HG03196 (cell line): ENCODE data around the gene E2F4.

Experiments
- ATAC-seq: cut with Tn5 transposase; IDR thresholded peaks from one replicate; pipeline ENCODE4 v1.9.1; 2021; ENCODE audit not compliant: unreplicated experiment

E2F4 gene

DNA sequence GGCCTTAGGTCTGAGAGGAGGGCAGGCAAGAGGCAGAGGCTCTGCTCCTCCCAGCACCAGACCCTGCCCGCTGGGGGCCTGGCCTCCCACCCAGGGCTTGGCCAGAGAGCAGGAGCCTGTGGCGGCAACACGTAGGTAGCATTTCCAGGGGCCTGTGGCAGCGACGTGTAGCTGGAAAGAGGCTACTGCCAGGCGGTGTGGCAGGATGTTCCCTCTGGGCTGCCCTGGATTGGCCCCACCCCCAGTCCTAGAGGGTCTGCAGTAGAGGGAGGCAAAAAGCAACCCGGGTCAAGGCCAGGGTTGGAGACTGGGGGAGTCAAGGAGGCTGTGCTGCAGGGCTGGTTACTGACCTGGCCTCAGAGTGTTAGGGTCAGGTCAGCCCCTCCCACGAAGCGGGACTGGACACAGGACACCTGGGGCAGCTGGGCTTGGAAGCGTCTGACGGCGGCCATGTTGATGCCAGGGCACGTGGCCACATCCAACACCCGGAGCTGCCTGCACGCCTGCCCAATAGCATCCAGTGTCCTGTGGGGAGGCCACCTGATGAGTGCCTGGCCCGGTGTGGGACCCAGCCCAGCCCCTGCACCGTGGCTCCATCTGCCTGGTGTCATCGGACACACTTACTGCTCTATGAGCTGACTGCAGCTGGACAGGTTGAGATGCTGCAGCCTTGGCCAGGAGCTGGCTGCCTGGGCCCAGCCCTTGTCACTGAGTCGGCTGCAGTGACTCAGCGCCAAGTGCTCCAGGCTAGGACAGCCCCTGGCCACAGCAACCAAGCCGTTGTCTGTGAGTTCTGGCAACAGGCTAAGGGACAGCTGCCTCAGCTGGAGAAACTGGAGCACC, 15.5 kb downstream of the E2F4 start:
- ATAC-seq = no peak

DNA sequence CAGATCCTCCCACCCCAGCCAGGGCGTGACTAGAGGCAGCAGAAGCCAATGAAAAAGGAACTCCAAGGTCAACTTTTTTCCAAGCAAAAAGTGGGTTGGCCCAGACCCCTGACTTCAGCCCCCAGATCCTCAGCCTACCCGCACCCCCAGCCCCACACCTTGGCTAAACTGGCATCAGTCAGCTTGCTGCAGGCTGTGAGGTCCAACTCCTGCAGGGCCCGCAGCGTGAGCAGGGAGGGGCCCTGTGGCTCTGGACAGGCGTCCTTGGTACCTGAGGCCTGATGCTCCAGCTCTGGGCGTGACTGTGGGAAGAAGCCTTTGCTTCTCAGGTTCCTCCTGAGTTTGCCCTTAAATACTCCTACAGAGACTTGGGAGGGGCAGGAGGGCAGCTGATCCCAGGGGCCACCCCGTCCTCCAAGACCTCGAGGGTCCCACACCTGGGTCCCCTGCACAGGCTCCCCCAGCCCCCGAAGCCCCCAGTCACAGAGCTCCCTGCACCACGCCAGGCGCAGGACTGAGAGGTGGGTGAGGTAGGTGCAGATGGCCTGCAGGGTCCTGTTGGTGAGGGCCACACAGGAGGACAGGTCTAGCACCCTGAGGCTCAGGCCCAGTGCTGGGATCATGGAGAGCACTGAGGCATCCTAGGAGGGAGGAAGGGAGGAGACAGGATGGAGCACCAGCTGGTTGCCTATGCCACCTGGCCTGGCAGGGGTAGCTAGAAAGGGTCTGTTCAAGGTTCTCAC, 16.4 kb downstream of the E2F4 start:
- no peak for ATAC-seq

DNA sequence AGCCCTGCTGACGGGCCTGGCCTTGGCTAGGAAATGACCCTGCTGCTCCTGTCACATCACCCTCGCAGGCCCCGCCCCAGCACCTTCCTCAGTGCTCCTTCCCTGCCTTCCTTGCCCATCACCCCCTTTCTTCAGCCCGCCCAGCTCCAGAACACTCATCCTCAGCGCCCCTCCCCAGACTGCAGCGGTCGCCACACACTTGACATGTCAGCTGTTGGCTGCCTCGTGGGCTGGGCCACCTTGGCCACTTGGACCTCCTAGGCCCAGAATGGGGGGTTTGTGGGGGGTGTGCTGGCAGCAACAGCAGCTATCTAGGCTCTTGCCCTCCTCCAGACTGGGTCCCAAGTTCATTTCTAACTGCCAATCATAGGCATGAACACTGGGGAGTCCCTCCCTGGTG, 17.6 kb downstream of the E2F4 start:
- no peak for ATAC-seq

DNA sequence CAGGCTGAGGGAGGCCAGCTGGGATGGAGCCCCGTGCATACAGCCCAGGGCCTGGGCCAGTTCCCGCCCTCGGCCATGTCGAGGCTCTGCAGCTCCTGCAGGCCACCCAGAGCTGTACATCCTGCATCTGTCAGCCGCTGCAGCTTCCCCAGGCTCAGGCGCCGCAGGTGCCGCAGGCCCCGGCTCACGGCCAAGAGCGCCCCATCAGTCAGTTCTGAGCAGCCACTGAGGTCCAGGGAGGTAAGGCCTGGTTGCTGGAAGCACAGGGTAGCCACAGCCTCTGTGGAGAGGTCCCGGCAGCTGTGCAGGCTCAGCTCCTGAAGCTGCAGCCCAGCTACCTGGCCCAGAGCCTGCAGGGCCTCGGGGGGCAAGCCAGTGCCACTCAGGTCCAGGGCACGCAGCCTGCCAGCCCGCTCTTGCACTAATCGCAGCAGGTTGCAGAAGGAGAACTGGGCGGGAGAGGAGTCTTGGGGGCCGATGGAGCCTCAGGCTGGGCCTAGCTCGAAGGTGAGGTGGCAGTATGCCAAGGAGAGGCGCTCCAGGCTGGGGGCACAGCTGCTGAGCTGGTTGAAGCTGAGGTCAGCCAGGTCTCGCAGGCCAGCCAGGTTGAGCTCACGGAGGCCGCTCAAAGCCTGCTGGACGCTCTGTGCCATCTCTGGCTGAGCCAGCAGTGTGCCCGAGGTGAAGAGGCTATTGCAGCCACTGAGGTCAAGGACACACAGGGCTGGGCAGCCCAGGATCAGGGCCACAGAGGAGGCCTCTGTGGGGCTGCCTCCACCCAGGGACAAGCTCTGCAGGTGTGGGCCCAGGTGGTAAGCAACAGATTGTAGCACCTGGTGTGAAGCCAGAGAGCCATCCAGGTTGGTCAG, 18.3 kb downstream of the E2F4 start:
- ATAC-seq = no peak

DNA sequence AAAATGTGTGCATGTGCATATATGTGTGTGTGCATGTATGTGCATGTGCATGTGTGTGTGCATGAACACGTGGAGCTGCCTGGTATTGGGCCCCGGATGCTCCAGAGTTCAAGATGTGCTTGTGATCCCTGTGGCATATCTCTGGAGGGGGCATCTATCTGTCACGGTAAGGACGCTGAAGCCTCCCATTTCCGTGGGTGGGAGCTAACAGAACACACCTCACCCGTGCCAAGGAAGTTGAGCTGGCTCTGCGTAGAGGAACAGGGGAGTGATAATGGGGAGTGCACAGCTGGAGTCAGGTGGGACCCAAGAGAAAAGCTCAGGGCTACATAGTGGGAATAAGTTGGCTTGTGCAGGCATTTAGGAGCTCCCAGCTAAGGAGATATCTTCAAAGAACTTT, 19.7 kb downstream of the E2F4 start:
- ATAC-seq = no peak

DNA sequence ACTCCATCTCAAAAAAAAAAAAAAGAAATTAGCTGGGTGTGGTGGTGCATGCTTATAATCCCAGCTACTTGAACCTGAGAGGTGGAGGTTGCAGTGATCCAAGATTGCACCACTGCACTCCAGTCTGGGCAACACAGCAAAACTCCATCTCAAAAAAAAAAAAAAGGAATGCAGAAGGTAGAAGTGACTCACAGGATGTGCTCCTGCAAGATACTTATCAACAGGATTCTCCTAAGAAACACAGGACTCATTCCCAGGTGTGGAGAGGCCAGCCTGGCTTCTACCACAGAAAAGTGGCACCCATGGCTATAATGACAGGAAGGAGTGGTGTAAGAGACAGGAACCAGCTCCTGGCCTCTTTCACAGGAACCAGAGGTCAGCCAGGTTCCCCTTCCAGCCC, 20.8 kb downstream of the E2F4 start:
- ATAC-seq = no peak

DNA sequence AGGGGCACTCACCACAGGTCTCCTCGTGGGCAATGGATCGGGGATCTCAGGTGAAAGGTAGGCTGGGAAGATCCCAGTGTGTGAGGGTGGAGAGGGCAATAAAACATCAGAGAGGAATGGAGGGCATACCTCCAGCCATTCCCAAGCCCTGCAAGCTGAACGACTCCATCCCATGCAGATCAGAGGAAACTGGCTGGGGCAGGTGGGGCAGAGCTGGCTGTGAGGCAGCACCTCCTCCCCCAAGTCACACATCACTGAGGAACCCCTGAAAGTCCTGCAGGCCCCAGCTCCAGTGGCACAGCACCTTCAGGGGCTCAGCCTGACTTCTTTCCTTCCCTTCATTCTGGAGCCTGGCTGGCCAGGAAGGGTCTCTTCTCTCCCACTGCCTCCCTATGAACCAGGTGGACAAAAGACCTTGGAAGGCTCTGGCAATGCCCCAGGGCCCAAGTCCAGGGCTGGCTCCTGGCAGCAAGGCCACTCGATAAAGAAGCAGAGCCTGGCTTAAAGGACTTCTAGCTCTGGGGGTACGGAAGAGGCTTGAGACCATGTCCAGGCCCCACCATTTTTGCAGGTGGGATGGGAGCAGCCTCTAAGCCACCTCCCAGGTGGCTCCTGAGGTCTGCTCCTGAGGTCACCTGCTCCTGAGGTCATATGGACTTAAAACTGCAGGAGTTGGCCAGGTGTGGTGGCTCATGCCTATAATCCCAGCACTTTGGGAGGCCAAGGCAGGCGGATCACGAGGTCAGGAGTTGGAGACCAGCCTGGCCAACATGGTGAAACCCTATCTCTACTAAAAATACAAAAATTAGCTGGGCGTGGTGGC, 21.5 kb downstream of the E2F4 start:
- no peak for ATAC-seq

DNA sequence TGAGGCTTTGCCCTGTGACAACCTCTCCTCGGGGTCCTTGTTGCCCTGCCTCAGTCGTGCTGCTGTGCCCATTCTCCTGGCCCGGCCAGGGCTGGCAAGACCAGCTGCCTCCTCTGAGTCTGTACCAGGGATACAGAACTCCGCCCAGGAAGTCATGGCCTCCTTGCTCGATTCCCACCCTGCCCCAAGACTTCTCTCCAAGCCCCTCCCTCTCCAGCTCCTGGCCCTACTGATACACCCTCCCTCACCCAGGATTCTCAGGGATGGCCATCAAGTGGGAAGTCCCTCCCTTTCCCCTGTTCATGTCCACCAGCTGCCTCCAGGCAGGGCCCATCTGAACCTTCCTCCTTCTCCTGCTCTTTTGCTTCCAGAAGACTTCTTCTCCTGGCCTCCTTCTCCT, 23.8 kb downstream of the E2F4 start:
- ATAC-seq = no peak

DNA sequence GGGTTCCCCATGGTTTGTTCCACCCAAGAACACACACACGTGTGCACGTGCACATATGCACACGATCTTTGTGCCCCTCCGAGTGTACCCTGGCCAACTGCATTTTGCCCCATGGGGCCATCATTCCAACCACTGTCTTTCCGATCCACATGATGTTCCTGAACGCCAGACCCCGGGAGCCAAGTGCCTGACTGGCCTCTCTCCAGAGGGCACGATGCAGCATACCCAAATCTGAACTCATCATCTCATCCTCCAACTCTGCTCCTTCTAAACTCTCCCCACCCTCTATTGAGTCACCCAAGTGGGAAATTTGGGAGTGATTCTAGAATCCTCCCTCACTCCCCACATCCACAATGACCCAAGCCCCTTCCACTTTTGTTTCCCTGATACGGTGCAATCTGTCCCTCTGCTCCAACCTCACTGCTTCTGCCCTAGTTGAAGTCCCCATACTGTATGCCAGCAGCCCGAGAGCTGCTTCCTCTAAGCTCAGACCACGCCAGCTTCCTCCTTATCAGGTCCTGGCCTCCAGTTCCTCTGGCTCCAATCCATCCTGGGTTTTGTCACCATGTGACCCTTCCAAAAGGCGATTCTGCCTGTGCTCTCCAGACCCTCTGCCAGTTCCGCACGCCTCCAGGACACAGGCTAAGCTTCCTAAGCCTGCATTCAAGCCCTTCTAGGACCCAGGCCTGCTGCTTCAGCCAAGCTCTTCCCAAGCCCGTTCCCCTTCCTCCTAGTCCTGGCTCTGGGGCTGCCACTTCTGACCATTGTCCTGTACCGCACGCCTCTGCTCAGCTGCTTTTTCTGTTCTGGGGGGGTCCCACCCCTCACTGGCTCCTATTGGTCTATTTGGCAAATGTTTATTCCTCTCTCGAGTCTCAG, 24.9 kb downstream of the E2F4 start:
- no peak for ATAC-seq

DNA sequence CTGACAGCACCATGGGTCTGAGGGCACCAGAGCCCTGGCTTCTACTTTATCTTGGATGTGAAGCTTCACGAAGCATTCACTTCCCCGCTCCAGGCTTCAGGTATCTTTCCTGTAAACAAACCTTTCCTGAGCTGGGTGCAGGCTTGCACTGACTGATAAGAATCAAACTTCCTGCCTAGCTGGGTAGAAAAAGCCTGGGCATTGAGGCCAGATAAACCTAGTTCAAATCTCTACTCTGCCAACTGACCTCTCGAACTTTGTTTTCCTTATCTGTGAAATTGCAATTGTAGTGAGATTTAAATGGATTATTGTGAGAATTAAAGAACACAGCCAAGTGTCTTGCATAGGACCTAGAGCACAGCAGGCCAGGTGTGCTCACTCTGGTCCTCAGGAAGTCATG, 32.0 kb downstream of the E2F4 start:
- ATAC-seq = no peak

DNA sequence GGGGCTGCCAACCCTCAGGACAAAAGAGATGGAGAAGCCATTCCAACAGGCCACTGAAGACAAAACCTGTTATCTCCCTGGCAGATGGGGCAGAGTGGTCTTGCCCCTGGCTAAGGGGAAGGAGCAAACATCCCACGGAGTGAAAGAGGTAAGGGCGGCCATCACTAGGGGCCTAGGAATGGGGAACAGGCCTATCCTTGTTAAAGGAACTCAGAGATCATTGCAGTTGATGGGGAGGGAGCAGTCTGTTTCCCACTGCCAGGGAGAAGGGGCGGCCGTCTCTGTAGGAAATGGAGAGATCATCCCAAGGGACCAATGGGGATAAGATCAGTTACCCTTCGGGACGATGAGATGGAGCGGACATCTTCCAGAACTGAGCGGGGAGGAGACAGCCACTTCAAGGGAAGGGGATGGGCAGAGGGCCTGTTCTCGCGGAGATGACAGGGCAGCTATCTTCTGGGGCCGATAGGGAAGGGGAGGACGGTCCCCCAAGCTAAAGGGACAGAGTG, 34.4 kb downstream of the E2F4 start:
- ATAC-seq = no peak

DNA sequence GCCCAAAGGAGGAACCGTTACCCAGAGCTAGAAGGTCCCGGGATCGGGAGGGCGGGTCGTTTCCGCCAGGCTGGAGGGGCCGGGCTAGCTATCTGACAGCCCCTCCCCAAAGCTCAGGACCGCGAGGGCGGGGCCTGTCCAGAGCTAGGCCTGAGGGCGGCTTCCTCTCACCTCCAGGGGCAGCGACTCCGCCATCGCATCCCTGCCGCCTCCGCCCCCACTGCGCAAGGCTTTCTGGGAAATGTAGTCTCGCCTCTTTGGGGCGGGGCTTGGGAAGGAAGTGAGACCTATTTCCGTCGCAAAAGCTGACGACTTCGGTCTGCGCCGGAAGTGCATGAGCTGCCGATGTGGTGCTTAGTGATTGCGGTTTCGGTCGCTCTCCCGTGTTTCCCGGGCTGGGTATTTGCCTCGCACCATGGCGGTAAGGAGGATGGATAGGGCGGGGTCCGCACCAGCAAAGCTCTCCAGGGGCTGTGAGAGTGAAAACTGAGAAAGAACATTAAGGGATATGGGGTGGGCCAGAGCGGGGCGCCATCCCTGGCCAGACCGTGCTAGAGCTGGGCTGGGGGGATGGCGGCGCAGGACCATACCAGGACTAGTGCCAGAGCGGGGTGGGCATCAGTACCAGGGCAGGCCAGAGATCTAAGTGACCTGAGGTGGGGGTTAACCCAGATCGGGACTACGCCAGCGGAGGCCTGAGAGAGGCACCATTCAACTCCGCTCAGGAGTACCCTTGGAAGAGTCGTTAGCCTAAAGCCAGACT, 35.0 kb downstream of the E2F4 start, which contains the start of gene TMEM208:
Gene TMEM208 (plus strand): TSS at position 327 of the 763 bp plus-strand sequence. CDS start 89 bp downstream, at position 416.
- peak; percentile 92 for ATAC-seq

DNA sequence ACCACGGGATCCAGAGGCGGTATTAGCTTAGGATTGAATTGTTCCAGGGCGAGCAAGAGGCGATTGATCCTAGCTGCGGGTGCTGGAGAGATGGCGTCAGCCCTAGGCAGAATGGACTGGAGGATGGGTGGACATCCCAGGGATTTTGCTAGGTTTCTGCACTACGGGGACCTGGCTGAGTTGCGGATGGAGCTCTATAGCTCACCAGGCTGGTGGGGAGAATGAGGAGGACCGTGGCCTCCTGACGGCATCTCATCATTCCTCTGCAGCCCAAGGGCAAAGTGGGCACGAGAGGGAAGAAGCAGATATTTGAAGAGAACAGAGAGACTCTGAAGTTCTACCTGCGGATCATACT, 35.6 kb downstream of the E2F4 start:
- ATAC-seq = no peak

DNA sequence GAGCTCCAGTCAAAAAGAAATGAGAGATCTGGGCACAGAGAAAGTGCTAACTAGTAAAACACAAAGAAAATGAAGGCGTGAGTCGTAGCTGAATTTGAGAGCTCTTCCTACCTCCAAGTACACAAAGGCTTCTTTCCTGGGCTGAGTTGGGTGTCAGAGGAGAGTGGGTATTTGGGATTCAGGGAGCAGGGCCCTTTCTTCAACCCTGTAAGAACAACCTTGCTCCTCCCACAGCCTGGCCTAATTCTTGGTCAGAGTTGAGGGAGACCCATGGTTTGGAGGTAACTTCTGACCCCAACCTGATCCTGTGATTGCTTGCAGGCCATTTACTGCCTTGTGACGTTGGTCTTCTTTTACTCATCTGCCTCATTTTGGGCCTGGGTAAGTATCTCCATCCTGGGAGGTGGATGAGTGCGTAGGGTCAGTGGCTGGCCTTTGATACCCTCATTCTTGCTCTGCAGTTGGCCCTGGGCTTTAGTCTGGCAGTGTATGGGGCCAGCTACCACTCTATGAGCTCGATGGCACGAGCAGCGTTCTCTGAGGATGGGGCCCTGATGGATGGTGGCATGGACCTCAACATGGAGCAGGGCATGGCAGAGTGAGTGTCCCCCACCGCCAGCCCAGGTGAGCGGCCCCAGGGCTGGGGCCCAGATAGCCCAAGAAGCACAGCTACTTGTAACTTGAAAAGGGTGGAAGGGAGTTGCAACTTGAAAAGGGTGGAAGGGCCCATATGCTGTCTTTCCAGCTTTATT, 36.3 kb downstream of the E2F4 start:
- no peak for ATAC-seq

DNA sequence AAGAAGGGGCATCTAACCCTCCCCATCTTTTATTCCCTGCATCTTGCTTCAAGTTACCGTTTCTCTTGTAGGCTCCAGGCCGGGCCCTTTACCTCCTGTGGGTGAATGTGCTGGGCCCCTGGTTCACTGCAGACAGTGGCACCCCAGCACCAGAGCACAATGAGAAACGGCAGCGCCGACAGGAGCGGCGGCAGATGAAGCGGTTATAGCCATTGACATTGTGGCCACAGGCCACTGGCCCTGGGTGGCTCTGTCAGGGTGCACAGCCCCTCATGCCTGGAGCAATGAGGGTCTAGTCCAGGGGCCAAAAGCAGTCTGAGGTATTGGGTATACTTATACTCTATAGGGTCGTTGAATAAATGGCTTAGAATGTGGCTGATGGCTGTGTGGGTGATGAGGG, 37.0 kb downstream of the E2F4 start:
- no peak for ATAC-seq

DNA sequence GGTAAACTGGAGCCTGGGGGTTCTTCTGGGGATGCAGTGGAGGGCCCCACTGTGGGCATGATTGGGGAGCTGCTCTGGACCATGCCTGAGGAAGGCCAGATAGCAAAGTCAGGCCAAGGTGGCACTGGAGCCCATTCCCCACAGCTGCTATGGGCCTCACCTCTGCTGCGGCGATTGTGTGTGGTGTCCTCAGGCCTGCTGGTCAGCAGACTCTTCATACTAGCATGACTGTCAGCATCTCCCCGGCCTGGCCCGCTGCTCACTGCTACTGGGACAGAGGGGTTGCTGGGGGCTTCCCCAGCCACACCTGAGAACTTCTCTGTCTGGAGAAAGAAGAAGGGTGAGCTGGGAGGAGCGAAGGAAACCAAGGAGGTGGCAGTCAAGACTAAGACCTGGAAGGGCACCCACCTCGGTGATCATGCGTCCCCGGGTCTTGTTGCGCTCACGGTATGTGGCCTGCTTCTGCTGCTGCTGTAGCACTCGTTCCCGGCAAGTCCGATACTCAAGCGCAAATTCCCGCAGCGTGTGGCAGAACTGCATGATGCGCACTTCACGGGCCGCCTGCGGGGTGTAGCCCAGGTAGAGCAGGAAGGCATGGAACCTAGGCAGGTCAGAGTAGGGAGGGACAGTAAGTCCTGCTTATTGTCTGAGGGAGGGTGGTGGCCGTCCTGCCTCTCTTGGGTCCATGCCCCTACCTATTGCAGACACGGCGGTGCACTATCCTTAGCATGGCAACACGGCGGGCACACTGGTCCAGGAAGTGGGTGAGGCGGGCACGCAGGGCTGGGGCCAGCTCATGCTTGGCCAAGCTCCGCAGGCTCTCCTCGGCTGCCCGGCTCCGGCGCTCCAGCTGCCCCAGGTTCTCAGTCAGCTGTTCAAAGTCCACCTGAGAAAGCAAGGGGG, 38.2 kb downstream of the E2F4 start:
- ATAC-seq = no peak
